ENCODE data around the gene GNLY.

The GNLY gene

DNA sequence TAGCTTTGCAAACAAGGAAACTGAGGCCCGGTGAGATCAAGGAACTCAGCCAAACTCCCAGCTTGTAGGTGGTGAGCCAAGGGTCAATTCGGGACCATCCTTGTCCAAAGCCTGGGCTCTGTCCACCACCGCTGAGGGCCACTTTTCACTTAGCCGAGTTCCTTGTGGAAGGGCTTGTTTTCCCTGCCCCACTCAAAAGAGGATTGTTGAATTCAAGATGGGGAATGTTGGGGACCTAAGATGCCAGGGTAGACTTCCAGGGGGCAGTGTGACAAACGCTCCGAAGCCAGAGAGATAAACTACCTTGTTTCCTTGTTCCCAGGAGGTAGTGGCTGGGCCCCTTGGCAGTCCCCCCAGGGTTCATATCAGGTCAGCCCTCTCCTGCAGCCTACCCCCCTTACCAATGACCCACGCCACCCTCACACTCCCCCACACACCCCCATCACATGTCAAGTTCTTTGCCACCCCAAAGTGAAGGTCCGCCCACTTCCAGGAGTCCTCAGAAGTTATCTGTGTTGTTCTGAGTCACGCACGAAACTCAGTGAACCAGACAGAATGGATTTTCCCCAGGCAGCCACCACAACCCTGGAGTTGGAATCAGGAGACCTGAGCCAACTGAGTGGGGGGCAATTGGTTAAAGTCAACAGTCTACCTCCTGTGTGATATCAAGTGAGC is 49.3 kb downstream of the GNLY start:
- no peak for DNase-seq (ENCODE audit: low read depth, low spot score)

DNA sequence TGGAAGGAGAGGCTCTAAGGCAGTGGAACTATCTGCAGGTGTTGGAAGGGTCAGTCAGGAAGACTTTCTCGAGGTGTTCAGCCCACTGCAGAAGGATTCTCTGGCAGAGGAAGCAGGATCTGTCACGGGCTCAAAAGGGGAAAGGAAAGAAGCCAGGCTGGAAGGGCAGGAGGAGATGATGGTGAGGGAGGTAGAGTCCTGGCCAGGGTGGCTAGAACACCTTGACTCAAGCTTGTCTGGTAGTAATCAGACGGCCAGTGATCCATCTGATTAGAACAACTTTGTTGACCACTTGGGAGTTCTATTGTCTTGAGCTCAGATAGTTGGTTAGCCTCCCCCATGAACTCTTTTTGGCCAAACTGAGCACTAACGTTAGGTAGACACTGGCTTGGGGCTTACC is 49.9 kb downstream of the GNLY start:
- no peak for DNase-seq (ENCODE audit: low read depth, low spot score)

DNA sequence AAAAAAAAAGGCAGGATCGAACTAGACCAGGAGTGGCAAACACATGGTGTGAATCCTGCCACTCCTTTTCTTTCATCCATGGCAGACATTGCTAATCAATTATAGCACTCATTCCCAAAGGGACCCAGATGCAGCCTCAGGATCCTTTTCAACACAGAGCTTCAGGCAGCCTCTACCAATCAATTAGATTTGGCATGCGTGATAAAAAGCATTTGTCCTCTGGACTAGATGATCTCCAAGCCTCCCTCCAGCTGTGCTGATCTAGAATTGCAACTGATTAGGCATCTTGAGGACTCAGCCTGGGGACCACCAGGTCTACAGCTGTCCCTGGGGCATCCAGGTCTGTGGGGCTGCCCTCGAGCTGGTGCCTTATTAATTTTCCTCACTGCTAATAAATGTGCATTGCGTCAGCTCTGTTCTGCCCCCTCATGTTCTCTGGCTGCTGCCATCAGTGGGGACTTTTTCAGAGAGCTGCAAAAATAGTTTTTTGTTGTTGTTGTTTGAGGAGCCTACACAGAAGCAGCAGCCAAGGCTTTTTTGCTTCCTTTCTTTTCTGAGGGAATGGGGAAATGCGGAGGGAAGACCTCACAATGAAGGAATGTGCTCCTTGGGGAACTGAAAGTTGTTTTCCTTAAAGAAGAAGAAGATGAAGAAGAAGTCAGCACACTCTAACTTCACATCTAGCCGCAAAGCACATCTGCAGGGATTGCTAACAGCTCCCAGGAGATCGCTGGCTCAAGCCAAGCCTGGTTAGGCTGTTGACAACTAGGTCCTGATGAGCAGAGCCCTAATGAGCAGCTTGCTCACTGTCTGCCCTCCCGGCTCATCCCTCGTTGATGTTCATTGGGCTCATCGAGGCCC is 50.8 kb downstream of the GNLY start:
- DNase-seq (ENCODE audit: low read depth, low spot score): no peak

DNA sequence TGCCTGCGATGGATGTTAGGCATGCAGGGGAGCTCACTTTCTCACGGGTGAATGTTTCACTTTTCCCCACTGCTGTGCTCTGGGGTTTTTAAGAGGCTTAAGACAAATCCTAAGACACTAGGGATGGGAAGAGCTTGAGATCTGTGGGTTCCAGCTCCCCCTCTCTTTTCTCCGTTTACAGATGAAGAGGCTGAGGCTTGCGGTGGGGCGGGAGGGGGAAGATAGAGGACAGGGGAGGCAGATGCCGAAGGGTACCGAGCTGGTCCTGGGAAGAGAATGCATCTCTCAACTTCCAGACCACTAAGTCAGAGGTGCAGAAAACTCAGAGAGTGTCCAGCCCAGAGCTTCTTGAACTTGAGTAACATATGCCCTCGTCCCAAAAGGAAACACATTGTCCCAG is 51.5 kb downstream of the GNLY start:
- no peak for DNase-seq (ENCODE audit: low read depth, low spot score)

DNA sequence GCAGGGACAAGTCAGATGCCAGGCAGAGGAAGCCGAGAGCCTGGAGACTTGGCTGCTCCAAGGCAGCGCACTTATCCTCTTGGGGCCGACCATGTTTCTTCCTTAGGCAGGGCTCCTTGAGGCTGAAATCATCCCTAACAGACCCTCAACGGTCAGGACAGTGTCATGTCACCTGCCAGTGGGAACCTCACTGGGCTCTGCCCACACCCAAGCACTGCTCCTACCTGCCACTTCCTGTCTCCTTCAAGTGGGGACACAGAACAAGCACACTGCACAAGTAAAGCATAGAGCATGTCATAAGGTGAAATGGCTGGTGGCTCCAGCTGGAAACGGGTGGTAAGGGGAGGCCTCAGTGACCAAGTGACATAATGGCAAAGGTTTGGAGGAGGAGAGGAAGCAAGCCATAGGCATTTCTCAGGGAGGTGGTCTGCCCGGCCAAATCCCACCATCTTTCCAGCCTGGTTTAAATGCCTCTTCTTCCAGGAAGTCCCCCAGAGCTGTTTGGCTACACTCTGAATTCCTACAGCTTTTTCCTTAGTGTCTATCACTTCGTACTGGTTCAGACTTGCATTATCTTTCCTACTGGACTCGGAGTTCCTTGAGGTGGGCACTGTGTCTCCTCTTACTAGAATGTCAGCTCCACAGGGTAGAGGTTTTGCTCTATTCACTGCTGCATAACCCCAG is 52.3 kb downstream of the GNLY start:
- no peak for DNase-seq (ENCODE audit: low read depth, low spot score)

DNA sequence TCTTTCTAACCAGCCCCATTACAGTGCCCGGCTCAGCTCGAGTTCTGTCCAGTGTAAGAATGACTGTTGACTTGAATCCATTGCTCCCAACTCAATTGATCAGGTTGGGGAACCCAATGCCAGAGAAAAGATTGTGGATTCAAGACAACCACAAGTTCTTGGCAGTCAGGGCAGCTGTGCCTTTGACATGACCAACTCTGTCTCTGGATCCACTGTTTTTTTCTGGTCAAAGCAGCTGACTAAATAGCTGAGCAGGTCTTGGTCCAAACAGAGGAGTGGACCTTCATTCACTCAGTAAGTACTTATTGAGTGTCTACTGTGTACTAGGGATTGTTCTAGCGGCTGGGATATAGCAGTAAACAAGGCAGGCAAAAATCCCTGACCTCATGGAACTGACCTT is 53.3 kb downstream of the GNLY start:
- no peak for DNase-seq (ENCODE audit: low read depth, low spot score)

DNA sequence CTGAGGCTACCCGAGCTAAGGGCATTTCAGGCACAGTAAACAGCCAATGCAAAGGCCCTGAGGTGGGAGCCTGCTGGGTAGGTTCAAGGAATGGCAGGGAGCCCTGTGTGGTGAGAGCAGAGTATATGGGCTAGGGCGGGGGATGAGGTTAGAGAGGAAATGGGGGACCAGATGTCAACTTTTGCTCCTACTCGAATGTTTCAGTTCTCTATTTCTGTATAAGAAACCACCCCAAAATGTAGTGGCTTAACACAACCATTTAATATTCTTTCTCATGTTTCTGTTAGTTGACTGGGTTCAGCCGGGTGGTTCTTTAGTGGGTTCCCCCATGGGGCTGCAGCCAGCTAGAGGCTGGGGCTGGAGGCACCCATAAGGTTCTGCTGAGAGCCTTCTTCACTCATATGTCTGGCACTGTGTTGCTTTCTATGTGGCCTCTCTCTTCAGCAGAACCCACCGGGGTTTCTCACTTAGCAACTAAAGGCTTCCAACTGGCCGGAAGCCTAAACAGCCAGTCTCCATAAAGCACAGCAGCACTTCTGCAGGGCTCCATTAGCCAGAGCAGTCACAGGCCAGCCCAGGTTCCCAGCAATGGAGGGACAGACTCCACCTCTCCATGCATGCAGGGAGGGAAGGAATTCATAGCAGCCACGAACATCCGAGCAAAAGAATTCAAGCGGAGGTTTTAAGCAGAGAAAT is 54.0 kb downstream of the GNLY start:
- no peak for DNase-seq (ENCODE audit: low read depth, low spot score)

Measured in iPS DF 19.7 (cell line).